ENCODE data around the gene SYNE3. TPM values are rescaled to one million over a fixed set of nuclear protein-coding genes. Genes with fewer than 3 reads are reported as not detected.

SYNE3 gene
- total RNA-seq, 5 donors from 2014 or later (not counting 1 experiment from before 2014, with no cell fraction given), result 55.6 to 92.3 (median 77.8) TPM

DNA sequence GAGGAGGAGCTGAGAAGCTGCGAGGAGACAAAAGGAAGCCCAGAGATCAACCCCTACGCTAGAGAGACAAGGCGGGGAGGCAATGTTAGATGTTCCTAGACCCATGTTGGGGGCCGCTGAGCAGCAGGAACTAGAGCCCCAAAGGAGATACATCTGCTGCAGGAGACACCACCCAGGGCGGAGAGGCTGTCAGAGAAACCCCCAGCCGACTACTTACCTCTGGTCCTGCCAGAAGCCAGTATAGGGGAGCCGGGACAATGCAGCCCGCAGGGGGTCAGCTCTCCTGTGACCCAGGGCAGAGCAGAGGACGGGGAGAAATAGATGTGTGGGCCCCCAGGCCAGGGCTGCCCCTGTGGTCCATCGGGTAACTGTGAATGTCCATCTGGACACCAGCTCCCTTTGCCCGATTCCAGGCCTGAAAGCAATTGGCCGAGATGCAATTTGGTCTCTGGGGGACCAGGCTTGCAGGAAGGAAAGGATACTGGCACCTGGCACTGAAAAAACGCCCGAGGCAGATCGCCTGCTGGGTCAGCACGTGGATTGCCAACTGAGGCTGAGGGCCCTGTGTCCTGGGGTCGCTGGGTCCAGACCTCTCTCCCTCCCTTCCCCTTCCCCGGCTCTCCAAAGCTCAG, 34.9 kb downstream of the SYNE3 start:
- ATAC-seq (replicated peaks in 1 of 4), result no peak
- no peaks in the 10 kb centered on the region for H3K9me3 Mint-ChIP-seq
- ChIA-PET CTCF (interaction anchor here in 1 of 2 donors (0.8 kb wide), 1 partner anchor 39 kb away, joined by 3 read pairs; no protein-coding TSS in a partner anchor), POLR2A (no interaction called here)
- H3K36me3 ChIP-seq (ENCODE audit: control insufficient read depth in 2 of 2, extremely low read depth in 1 of 2, insufficient read depth in 1 of 2, low read length in 1 of 2), result peaks cover 6 to 14% of the 10 kb centered on the region in 2 donors
- H3K27ac Mint-ChIP-seq, result peak overlapping the region; percentile 80 to 94
- no peak overlapping the region for H3K4me3 Mint-ChIP-seq
- WGBS (ENCODE audit: insufficient coverage), result 96% methylated on average over 18 of the region's 18 CpGs
- no peak overlapping the region for H3K27ac ChIP-seq (ENCODE audit: low read length)
- peaks cover 14% of the 10 kb centered on the region for H3K36me3 Mint-ChIP-seq
- H3K27me3 ChIP-seq (replicated peaks in 1 of 2; ENCODE audit: control insufficient read depth in 2 of 2, extremely low read depth in 1 of 2, insufficient read depth in 2 of 2, low read length in 1 of 2), result no peaks in the 10 kb centered on the region
- no peak overlapping the region for H3K4me3 ChIP-seq (ENCODE audit: control insufficient read depth in 1 of 2, extremely low read depth in 1 of 2, low read length in 1 of 2)
- H3K9me3 ChIP-seq, result no peaks in the 10 kb centered on the region
- H3K4me1 ChIP-seq (ENCODE audit: control insufficient read depth in 1 of 2, extremely low read depth in 1 of 2, insufficient read depth in 2 of 2, low read length in 2 of 2), result peaks cover 0 to 56% of the 10 kb centered on the region in 2 experiments
- DNase-seq, result no peak
- no peaks in the 10 kb centered on the region for H3K27me3 Mint-ChIP-seq
- H3K4me1 Mint-ChIP-seq, result peaks cover 59 to 68% (median 66%) of the 10 kb centered on the region in 3 donors

DNA sequence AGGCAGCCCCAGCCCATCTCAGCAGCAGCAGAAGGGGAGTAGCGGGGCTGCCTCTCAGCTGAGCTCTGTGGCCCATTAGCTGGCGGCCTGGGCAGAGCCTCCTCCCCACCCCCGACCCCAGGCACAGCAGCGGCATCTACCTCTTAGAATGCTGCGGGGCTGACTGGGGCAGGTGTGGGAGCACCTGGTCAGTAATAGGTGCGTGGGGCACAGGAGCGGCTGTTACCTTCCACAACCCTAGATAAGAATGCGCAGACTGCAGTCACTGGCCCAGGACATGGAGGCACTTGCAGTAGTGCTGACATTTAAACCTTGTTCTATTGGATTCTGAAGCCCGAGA, 35.6 kb downstream of the SYNE3 start:
- DNase-seq (no peak), ATAC-seq (replicated peaks in 1 of 4) (peak in 1 of 4 experiments; percentile 17)
- CTCF ChIA-PET, result interaction anchor here in 1 of 2 donors (0.6 to 1.0 kb wide), 3 partner anchors 29 to 55 kb away, joined by 3 read pairs; no protein-coding TSS in a partner anchor
- peaks cover 58 to 66% (median 65%) of the 10 kb centered on the region in 3 donors for H3K4me1 Mint-ChIP-seq
- peak overlapping the region; percentile 76 for H3K27ac ChIP-seq (ENCODE audit: low read length)
- H3K9me3 ChIP-seq, result no peaks in the 10 kb centered on the region
- 90% methylated on average over 3 of the region's 9 CpGs for WGBS (ENCODE audit: insufficient coverage)
- peaks cover 18% of the 10 kb centered on the region for H3K36me3 Mint-ChIP-seq
- no peaks in the 10 kb centered on the region for H3K27me3 ChIP-seq (replicated peaks in 1 of 2; ENCODE audit: control insufficient read depth in 2 of 2, extremely low read depth in 1 of 2, insufficient read depth in 2 of 2, low read length in 1 of 2)
- POLR2A ChIA-PET, result interaction anchor here in 1 of 2 donors (0.6 kb wide), 1 partner anchor 16 kb away, joined by 3 read pairs; no protein-coding TSS in a partner anchor
- H3K27me3 Mint-ChIP-seq, result no peaks in the 10 kb centered on the region
- peaks cover 7 to 15% of the 10 kb centered on the region in 2 donors for H3K36me3 ChIP-seq (ENCODE audit: control insufficient read depth in 2 of 2, extremely low read depth in 1 of 2, insufficient read depth in 1 of 2, low read length in 1 of 2)
- peak overlapping the region; percentile 90 to 94 for H3K27ac Mint-ChIP-seq
- peaks cover 0 to 51% of the 10 kb centered on the region in 2 experiments for H3K4me1 ChIP-seq (ENCODE audit: control insufficient read depth in 1 of 2, extremely low read depth in 1 of 2, insufficient read depth in 2 of 2, low read length in 2 of 2)
- H3K4me3 Mint-ChIP-seq, result no peak overlapping the region
- no peak overlapping the region for H3K4me3 ChIP-seq (ENCODE audit: control insufficient read depth in 1 of 2, extremely low read depth in 1 of 2, low read length in 1 of 2)
- H3K9me3 Mint-ChIP-seq, result no peaks in the 10 kb centered on the region

DNA sequence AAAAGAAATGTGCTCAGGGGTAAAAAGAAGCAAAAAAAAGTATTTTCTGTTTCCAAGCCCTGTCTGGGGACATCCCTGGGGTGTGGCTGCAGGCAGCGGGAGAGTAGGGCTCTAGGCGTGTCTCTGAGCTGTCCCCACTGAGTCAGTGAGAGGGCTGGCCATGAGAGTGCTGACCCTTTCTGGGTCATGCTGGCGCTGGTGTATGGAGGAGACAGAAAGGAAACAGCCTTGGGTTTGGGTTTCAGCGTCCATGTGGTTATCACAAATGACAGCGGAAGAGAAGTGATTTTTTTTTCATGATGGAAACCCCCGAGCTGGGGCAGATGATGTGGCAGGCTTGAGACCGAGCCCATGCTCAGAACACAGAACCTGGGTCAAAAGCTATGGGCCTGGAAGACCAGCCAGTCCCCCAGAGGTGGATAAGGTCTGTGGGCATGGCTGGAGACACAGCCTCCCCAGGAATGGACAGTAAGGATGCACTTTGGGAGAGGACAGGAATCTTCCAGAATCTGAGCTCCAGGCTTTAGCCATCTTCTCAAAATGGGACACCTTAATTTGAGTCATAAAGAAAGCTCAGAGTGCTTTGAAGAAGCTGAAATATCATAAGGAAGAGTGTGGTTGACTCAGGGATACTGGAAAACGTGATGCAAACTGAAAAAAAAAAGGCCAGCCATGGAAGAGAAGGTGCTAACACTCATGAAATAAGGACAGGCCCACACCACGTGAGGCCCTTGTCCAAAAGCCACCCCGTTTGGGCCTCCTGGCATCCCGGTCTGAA, 36.2 kb downstream of the SYNE3 start:
- H3K4me3 Mint-ChIP-seq, result peak overlapping the region; percentile 4 to 38 (median 37)

DNA sequence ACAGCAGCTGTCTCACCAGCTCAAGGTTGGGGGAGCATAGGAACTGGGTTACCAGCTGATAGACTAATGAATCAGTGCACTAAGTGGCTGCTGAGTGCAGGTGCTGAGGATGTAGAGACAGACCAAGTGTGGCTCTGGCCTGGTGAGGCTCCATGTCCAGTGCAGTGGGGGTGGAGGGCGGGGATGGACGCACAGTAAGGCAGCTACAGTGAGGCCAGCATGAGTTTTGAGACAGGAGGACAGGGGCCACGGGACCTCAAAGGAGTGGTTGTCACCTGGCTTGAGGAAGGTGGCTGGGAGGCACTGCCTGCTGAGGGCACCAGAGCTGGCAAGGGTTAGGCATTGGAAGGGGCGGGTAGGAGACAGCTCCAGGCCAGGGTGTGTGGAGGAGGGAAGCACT, 37.0 kb downstream of the SYNE3 start:
- H3K36me3 ChIP-seq (ENCODE audit: control insufficient read depth in 2 of 2, extremely low read depth in 1 of 2, insufficient read depth in 1 of 2, low read length in 1 of 2), result peaks cover 7 to 25% of the 10 kb centered on the region in 2 donors
- no peak overlapping the region for H3K4me3 ChIP-seq (ENCODE audit: control insufficient read depth in 1 of 2, extremely low read depth in 1 of 2, low read length in 1 of 2)
- H3K4me1 Mint-ChIP-seq, result peaks cover 54 to 57% (median 54%) of the 10 kb centered on the region in 3 donors
- H3K27me3 Mint-ChIP-seq, result no peaks in the 10 kb centered on the region
- peaks cover 0 to 50% of the 10 kb centered on the region in 2 experiments for H3K4me1 ChIP-seq (ENCODE audit: control insufficient read depth in 1 of 2, extremely low read depth in 1 of 2, insufficient read depth in 2 of 2, low read length in 2 of 2)
- 83% methylated on average over 4 of the region's 4 CpGs for WGBS (ENCODE audit: insufficient coverage)
- peak overlapping the region in 1 of 3 donors; percentile 37 for H3K4me3 Mint-ChIP-seq
- no peak for ATAC-seq (replicated peaks in 1 of 4)
- no peaks in the 10 kb centered on the region for H3K27me3 ChIP-seq (replicated peaks in 1 of 2; ENCODE audit: control insufficient read depth in 2 of 2, extremely low read depth in 1 of 2, insufficient read depth in 2 of 2, low read length in 1 of 2)
- no peaks in the 10 kb centered on the region for H3K9me3 ChIP-seq
- no peak for DNase-seq
- H3K36me3 Mint-ChIP-seq, result peaks cover 23% of the 10 kb centered on the region
- no peaks in the 10 kb centered on the region for H3K9me3 Mint-ChIP-seq
- ChIA-PET POLR2A (interaction anchor here in 1 of 2 donors (0.6 kb wide), 1 partner anchor 15 kb away, joined by 4 read pairs; no protein-coding TSS in a partner anchor), CTCF (interaction anchor here in 1 of 2 donors (1.0 to 1.8 kb wide), 3 partner anchors 11 to 37 kb away, joined by 3 to 10 read pairs (median 7); partner anchors contain the start of gene SYNE3)
- H3K27ac Mint-ChIP-seq, result peak overlapping the region; percentile 65 to 94
- H3K27ac ChIP-seq (ENCODE audit: low read length), result no peak overlapping the region

More for the DNA sequence above, 36.2 kb downstream of the SYNE3 start:
- Mint-ChIP-seq H3K36me3 (peaks cover 18% of the 10 kb centered on the region), H3K27ac (peak overlapping the region; percentile 90 to 94), H3K27me3 (no peaks in the 10 kb centered on the region), H3K4me1 (peaks cover 52 to 61% (median 60%) of the 10 kb centered on the region in 3 donors), H3K9me3 (no peaks in the 10 kb centered on the region)
- peak; percentile 44 to 85 (median 58) for ATAC-seq (replicated peaks in 1 of 4)
- no peaks in the 10 kb centered on the region for H3K27me3 ChIP-seq (replicated peaks in 1 of 2; ENCODE audit: control insufficient read depth in 2 of 2, extremely low read depth in 1 of 2, insufficient read depth in 2 of 2, low read length in 1 of 2)
- H3K4me3 ChIP-seq (ENCODE audit: control insufficient read depth in 1 of 2, extremely low read depth in 1 of 2, low read length in 1 of 2), result no peak overlapping the region
- peak in 29 of 35 experiments; percentile 10 to 73 (median 29) for DNase-seq
- H3K9me3 ChIP-seq, result no peaks in the 10 kb centered on the region
- ChIA-PET POLR2A (interaction anchor here in 1 of 2 donors (0.6 kb wide), 2 partner anchors 16 to 326 kb away, joined by 3 to 7 read pairs; no protein-coding TSS in a partner anchor), CTCF (interaction anchor here in 1 of 2 donors (0.6 to 1.8 kb wide), 5 partner anchors 16 to 56 kb away, joined by 3 to 7 read pairs (median 3); partner anchors contain the start of gene SYNE3)
- peak overlapping the region; percentile 76 for H3K27ac ChIP-seq (ENCODE audit: low read length)
- H3K36me3 ChIP-seq (ENCODE audit: control insufficient read depth in 2 of 2, extremely low read depth in 1 of 2, insufficient read depth in 1 of 2, low read length in 1 of 2), result peaks cover 7 to 20% of the 10 kb centered on the region in 2 donors
- H3K4me1 ChIP-seq (ENCODE audit: control insufficient read depth in 1 of 2, extremely low read depth in 1 of 2, insufficient read depth in 2 of 2, low read length in 2 of 2), result peaks cover 0 to 50% of the 10 kb centered on the region in 2 experiments
- 53% methylated on average over 11 of the region's 11 CpGs for WGBS (ENCODE audit: insufficient coverage)

DNA sequence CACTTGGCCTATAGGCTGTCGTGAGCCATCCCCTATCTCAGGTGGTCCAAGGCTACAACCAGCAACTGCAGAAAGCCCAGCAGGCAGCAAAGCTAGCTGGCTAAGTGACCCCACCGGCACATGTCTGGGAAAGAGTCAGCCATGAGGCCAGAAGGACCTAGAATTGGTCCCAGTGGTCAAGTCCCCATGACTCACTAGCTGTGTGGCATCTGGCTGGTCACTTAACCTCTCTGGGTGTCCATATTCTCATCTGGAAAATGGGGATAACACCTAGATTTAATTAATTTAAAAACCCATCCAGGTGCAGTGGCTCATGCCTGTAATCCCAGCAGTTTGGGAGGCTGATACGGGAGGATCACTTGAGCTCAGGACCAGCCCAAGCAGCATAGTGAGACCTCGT, 37.6 kb downstream of the SYNE3 start:
- 89% methylated on average over 2 of the region's 4 CpGs for WGBS (ENCODE audit: insufficient coverage)
- Histone ChIP-seq H3K27ac (ENCODE audit: low read length) (no peak overlapping the region), H3K27me3 (replicated peaks in 1 of 2; ENCODE audit: control insufficient read depth in 2 of 2, extremely low read depth in 1 of 2, insufficient read depth in 2 of 2, low read length in 1 of 2) (no peaks in the 10 kb centered on the region), H3K4me3 (ENCODE audit: control insufficient read depth in 1 of 2, extremely low read depth in 1 of 2, low read length in 1 of 2) (no peak overlapping the region), H3K36me3 (ENCODE audit: control insufficient read depth in 2 of 2, extremely low read depth in 1 of 2, insufficient read depth in 1 of 2, low read length in 1 of 2) (peaks cover 14 to 31% of the 10 kb centered on the region in 2 donors), H3K9me3 (no peaks in the 10 kb centered on the region), H3K4me1 (ENCODE audit: control insufficient read depth in 1 of 2, extremely low read depth in 1 of 2, insufficient read depth in 2 of 2, low read length in 2 of 2) (peaks cover 0 to 53% of the 10 kb centered on the region in 2 experiments)
- CTCF ChIA-PET, result interaction anchor here (0.6 to 1.8 kb wide), 4 partner anchors 10 to 40 kb away, joined by 3 to 10 read pairs (median 6); partner anchors contain the start of gene SYNE3 (in 1 of the 2)
- H3K27ac Mint-ChIP-seq, result peak overlapping the region in 1 of 2 donors; percentile 31
- DNase-seq (no peak), ATAC-seq (replicated peaks in 1 of 4) (no peak)
- H3K9me3 Mint-ChIP-seq, result no peaks in the 10 kb centered on the region
- POLR2A ChIA-PET, result interaction anchor here (0.6 kb wide), 2 partner anchors 14 to 893 kb away, joined by 3 to 4 read pairs; no protein-coding TSS in a partner anchor
- peaks cover 28% of the 10 kb centered on the region for H3K36me3 Mint-ChIP-seq
- H3K4me1 Mint-ChIP-seq, result peaks cover 54 to 58% (median 54%) of the 10 kb centered on the region in 3 donors
- H3K27me3 Mint-ChIP-seq, result no peaks in the 10 kb centered on the region
- H3K4me3 Mint-ChIP-seq, result no peak overlapping the region

DNA sequence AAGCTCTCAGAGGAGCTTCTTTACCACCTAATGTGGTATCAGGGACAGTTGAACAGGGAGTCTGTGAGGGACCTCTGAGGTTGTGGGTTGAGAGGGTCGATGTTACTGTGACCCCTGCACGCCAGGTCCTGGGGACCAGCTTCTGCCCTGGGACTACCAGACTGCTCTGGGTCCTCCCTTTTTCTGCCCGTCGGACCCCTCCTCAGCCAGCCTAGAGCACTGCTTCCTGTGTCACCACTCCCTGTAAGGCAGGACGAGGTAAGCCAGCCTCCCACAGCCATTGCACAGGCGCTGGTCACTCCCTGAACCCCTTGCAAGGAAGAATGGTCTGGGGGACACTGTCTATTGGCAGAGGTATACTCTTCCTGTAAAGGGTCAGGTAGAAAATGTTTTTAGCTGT, 38.1 kb downstream of the SYNE3 start:
- no peaks in the 10 kb centered on the region for H3K27me3 Mint-ChIP-seq
- H3K4me1 Mint-ChIP-seq, result peaks cover 54 to 57% (median 54%) of the 10 kb centered on the region in 3 donors
- Histone ChIP-seq H3K36me3 (ENCODE audit: control insufficient read depth in 2 of 2, extremely low read depth in 1 of 2, insufficient read depth in 1 of 2, low read length in 1 of 2) (peaks cover 15 to 36% of the 10 kb centered on the region in 2 donors), H3K4me3 (ENCODE audit: control insufficient read depth in 1 of 2, extremely low read depth in 1 of 2, low read length in 1 of 2) (no peak overlapping the region), H3K27ac (ENCODE audit: low read length) (no peak overlapping the region), H3K27me3 (replicated peaks in 1 of 2; ENCODE audit: control insufficient read depth in 2 of 2, extremely low read depth in 1 of 2, insufficient read depth in 2 of 2, low read length in 1 of 2) (no peaks in the 10 kb centered on the region), H3K4me1 (ENCODE audit: control insufficient read depth in 1 of 2, extremely low read depth in 1 of 2, insufficient read depth in 2 of 2, low read length in 2 of 2) (peaks cover 0 to 54% of the 10 kb centered on the region in 2 experiments), H3K9me3 (no peaks in the 10 kb centered on the region)
- DNase-seq (no peak), ATAC-seq (replicated peaks in 1 of 4) (no peak)
- H3K9me3 Mint-ChIP-seq, result no peaks in the 10 kb centered on the region
- CTCF ChIA-PET, result interaction anchor here (0.6 to 1.8 kb wide), 3 partner anchors 18 to 43 kb away, joined by 3 to 7 read pairs (median 5); no protein-coding TSS in a partner anchor
- peaks cover 32% of the 10 kb centered on the region for H3K36me3 Mint-ChIP-seq
- POLR2A ChIA-PET, result interaction anchor here in 1 of 2 donors (0.6 kb wide), 1 partner anchor 894 kb away, joined by 3 read pairs; no protein-coding TSS in a partner anchor
- WGBS (ENCODE audit: insufficient coverage), result 96% methylated on average over 4 of the region's 6 CpGs
- H3K27ac Mint-ChIP-seq, result peak overlapping the region in 1 of 2 donors; percentile 31
- H3K4me3 Mint-ChIP-seq, result no peak overlapping the region
